GM12878 (cell line): Measurements from ENCODE around the gene EFNA4.

Experiments
- POLR2AphosphoS5 ChIP-seq: IDR thresholded peaks from 2 replicates; pipeline ENCODE4 v1.6.1; 2011; ENCODE audit warnings: mild to moderate bottlenecking, low read length, inconsistent platforms
- RAD21 ChIP-seq: IDR thresholded peaks from 2 replicates; pipeline ENCODE4 v1.6.1; 2011; ENCODE audit warnings: mild to moderate bottlenecking, low read depth, low read length, moderate library complexity; ENCODE audit not compliant: insufficient read depth

DNA sequence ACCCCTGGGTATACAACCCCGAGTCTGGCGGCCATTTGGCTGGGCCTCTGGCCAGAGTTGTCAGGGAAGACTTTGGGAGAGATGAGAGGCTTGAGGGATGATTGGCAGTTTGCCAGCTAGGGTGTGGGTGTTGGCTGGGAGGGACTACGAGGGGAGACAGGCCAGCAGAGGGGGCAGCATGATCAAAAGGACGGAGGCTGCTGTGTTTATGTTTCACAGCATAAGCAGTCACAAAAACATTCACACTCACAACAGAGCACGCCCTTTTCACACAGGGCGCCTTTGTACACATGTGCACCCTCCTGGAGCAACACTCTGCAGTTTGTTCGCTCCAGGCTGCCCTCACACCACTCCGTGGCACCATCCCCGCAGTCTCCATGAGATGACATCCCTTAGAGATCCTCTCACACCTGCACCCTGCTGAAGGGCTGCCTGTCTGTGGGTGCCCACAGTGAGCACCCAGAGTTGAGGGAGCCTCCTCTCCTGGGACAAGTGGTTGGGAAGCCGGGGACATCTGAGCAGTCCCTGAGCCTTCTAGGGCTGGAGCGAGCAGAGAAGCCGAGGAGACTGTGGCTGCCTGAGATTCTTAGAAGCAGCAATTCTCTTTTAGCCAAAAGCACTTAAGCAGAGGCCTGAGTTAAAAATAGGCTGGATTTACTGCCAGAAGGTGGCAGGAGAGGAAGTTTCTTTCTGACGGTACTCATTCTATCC lies 30.5 kb downstream of the EFNA4 start:
- TF ChIP-seq RAD21, result peak; percentile 52
- TF ChIP-seq POLR2AphosphoS5, result no peak
